HG03460 (cell line): ENCODE results near the gene ARL6IP6.

Source experiments
- ATAC-seq: cut with Tn5 transposase; IDR thresholded peaks from one replicate; pipeline ENCODE4 v1.9.1; 2021; ENCODE audit not compliant: unreplicated experiment

Gene ARL6IP6

DNA sequence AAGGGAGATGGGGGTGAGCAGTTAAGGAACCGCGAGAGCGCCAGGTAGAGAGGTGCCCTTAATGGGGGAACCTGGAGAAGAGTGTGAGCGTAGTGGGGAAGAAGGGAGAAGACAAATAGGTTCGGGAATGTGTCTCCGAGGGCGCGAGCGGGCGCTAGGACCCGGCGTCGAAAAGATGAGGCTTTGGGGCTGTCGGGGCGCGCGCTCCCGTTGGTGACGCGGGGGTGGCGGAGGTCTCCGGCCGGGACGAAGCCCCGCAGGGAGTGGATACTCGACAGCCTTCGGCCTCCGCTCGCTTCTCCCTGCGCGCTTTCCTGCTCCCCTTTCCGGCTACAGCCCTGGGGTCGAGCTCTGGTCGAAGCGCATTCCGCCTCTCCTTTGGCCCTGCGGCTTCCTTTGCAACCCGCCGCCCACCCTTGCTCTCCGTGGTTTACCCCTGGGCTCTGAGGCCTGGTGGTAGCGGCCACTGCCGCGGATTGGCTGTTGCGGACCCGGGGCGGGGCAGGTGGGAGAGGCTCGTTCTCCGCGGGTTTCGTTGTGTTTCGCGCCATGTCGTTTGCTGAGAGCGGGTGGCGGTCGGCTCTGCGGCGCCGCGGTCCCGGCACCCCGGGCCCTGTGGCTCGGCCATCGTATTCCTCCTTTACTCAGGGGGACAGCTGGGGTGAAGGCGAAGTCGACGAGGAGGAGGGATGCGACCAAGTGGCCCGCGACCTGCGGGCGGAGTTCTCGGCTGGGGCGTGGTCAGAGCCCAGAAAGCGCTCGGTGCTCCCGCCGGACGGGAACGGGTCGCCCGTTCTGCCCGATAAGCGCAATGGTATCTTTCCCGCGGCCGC lies at the start of gene ARL6IP6:
ARL6IP6 (plus strand) TSS at position 545 of the 833 bp plus-strand sequence; CDS start at position 550, 5 bp downstream.
- ATAC-seq: peak; percentile 64

DNA sequence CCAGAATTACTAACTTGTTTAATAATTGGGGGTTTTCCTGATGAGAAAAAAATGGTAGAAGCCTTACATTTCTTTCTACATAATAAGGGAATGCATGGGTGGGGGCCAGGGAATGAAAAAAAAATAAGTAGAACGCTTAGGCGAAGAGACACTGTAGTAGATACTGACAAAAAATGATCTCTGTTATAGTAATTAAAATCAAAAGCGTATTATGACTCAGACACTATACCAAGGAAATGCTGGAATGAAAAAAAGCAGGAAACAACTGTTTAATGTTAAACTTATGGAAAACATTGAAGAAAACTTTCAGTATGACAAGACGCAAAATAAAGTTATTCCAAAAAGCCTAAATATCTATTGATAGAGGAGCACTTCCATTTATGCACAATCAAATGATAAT lies 44.1 kb upstream of the ARL6IP6 start:
- no peak for ATAC-seq

DNA sequence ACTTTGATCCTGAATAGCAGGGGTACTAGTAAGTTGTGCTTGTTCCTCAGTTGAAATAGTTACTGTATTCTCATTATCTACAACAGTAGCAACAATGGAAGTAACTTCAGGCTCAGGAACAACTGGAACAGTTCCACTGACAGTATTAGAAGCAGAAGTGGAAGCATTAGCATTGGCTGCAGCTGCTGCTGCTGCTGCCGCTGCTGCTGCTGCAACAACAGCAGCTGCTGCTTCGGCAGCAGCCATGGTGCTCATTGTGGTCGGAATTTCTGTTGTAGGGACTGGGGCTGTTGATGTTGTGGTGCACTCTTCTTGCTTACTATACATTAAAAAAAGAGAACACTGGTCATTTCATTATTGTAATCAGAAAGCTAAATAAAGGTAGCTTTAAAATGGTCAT lies 42.0 kb upstream of the ARL6IP6 start:
- no peak for ATAC-seq

DNA sequence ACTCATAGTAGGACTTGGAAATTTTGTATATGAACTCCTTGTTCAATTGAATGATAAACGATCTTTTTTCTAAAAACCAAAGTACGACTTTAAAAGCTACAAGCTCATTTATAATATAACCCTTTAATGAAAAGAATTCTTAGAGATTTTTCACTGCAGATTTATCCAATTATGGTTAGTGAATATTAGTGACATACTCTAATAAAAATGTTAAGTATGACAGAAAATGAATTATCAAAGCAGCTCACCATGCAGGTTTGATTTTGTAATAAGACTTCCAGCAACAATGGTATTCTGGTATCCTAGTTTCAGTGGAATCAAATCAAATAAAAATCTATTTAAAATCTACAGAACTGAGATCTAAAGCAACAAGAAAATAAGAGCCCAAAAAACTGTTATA lies 39.6 kb upstream of the ARL6IP6 start:
- no peak for ATAC-seq

DNA sequence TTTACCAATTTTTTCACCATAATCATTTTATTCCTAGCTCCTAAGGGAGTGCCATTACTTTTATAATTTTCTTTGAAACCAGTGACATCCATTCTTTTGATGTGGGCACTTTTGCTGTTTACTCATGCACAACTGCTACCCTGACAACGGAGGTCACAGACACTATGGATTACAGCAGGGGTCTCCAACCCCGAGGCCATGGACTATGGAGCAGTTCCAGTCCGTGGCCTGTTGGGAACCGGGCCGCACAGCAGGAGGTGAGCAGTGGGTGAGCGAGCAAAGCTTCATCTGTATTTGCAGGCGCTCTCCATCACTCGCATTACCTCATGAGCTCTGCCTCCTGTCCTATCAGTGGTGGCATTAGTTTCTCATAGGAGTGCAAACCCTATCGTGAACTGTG lies 35.8 kb upstream of the ARL6IP6 start:
- no peak for ATAC-seq

DNA sequence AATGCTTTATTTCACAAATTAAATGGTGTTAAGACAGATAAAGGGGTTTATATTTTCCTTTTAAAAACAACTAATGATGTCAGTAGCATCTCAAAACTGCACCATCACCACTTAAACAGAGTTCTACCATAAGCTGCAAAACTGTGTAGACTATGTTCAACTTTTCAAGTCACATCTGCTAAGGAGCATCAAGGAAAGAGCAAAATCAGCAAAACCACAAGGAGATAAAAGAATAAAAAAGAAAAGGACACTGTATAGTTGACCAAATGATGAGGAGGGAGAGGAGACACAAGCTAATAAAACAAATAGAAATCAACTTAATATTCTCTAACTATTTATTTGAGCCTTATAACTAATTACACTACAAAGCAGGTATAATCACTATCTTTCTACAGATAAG lies 35.0 kb upstream of the ARL6IP6 start:
- ATAC-seq: no peak

DNA sequence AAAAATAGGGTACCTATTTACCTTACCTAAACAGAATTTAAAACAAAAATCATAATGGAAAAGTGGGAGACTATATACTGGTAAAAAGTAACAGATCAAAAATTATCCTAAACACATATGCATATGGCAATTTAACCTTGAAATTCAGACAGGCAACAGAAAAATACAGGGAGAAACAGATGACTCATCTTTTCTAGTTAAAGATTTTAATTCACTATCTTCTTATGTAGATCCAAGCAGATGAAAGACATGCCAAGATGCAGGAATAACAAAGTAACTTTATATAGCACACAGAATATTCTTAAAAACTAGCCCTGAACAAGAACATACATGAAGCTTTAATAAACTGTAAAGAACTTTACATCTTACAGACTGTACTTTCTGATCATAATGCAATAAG lies 32.1 kb upstream of the ARL6IP6 start:
- no peak for ATAC-seq

DNA sequence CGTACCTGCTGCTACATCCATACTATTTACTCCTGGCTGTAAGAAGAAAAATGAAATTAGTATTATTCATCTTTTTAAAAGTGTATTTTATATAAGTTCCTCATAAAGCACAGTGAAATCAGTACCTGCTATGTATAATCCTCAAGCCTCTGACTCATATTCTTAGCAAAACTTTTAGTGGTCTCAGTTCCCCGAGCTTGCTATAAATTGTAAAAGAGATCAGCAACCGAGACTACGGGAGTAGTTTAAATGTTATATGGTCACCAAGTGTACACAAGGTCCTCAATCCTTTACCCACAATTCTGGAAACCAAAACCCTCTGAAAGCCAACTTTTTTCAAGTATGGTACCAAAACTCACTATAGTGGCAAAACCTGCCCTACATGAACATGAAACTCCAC lies 25.4 kb upstream of the ARL6IP6 start:
- ATAC-seq: peak; percentile 80

DNA sequence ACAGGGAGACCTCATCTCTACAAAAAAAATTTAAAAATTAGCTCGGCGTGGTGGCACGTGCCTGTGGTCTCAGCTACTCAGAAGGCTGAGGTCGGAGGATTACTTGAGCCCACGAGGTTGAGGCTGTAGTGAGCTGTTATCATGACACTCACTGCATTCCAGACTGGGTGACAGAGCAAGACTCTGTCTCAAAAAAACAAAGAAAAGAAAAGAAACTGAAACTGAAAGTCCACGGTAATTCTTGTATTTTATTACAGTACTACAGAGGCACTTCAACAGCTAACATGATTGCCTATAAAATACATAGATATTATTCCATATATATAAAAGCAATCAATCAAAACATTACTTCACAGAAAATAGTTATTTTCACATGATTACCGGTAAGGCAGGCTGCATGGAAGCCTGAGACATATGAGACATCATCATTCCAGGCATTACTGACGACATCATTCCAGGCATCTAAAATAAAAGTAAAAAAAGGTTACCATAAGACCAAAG lies 24.2 kb upstream of the ARL6IP6 start:
- peak; percentile 52 for ATAC-seq

DNA sequence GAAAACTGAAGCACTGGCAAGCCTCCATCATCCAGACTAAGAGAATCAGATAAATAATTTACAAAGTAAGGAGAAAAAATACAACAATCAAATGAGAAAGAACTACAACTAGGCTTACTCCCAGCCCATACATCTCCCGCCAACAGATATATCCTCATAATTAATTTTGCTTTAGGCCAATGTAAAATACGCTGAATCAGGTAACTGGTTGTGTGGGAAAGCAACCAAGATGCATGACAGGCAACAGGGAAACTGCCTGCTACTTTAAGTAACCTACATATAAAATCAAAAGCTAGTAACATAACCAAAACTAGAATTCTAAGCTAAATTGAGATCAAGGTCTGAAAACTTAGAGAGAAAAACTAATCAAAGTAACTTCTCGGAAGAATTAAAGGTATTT lies 22.7 kb upstream of the ARL6IP6 start:
- no peak for ATAC-seq

DNA sequence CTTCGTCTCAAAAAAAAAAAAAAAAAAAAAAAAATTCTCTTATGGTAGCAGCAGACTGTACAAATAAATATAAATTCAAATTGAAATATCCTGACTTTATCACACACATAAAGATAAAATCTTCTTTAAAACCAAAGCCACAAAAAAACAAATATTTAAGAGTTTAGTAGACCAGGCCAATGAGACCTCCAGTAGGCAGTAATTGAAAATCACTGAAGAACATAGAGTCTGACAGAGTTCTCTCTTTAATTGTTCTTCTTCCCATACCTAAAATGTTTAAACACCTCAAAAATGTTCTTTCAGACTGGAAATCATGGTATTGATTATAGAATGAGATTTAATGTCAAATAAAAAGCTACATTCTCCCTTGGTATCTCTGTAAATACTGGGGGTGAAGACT lies 21.9 kb upstream of the ARL6IP6 start:
- no peak for ATAC-seq

DNA sequence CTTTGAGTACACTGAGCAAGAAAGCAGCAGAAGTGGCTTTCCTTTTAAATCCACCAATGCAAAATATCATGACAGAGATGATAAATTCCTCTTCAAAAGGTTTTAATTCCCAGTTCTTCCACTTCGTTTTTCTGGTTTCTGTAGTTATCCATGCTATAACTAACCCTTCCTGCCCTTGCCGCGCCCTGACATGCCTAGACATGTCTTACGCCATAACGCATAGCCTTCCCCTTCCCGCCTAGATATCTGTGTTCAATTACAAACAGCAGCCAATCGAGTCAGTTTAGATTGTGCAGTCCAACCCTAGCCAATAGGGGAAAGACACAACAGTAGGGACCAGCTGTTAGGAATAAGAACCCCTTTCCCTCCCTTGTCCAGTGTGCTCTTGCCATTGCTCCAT lies 17.2 kb upstream of the ARL6IP6 start:
- no peak for ATAC-seq

DNA sequence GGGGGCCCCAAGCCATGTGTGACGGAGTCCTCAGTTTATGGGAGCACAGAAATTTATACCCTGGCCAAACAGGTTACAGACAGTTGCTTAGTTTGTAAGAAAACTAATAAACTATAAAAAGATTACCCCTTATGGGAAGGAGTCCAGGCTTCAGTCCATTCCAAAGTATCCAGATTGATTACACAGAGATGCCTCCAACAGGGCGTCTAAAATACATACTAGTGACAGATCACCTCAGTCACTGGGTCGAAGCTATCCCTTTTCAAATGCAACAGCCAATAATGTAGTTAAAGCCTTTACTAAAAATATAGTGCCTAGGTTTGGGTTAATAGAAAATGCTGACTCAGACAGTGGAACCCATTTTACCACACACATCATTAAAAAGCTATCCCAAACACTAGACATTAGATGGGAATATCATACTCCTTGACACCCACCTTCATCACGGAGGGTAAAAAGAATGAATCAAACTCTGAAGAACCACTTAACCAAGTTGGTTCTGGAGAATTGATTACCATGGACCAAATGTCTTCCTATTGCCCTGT lies 11.9 kb upstream of the ARL6IP6 start:
- no peak for ATAC-seq

DNA sequence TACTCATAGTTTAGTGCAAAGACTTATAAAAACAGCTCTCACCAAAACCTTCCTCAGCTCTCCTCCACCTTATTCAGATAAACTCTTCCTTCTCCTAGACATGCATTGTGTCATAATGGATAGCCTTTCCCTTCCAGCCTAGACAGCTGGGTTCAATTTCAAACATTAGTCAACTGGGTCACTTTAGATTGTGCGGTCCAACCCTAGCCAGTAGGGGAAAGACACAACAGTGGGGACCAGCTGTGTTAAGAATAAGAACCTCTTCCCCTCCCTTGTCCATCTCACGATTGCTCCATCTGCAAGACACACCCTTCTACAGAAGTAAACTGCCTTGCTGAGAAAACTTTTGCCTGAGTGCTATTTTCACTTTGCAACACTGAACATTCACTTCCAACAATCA lies 9.7 kb upstream of the ARL6IP6 start:
- ATAC-seq: no peak

DNA sequence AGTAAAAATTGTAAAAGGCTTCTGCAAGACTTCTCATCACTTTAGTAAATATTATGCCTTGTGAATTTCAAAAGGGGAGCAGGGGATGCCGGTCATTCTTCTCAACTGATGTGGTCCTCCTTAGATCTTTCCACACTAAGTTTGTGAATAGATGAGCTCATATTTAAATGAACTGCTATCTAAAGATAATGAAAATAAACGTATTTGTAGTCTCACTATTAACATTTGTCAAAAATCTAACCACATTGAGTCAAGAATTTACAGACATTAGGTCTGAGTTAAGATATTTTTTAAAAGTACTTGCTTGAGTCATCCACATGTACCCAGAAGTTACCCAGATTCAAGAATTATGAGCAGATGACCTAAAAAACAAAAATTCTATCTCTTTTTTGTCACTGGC lies 7.7 kb upstream of the ARL6IP6 start:
- no peak for ATAC-seq

DNA sequence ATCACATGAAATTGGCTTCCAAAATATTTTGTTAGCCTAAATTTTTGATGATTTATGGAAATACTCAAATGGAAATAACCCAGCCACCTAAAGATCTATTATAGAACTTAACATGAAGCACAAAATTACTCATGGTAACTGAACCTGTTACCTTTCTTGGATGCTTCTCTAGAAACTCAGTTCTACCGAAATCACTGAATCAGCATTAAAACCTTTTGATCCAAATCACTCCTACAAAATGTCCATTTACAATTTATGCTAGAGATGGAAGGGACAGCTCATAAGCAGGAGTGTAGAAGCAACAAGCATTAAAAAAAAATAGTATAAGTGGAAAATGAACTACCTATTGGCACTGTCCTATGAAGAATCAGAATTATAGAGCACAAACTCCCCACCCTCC lies 3.3 kb upstream of the ARL6IP6 start:
- ATAC-seq: no peak

DNA sequence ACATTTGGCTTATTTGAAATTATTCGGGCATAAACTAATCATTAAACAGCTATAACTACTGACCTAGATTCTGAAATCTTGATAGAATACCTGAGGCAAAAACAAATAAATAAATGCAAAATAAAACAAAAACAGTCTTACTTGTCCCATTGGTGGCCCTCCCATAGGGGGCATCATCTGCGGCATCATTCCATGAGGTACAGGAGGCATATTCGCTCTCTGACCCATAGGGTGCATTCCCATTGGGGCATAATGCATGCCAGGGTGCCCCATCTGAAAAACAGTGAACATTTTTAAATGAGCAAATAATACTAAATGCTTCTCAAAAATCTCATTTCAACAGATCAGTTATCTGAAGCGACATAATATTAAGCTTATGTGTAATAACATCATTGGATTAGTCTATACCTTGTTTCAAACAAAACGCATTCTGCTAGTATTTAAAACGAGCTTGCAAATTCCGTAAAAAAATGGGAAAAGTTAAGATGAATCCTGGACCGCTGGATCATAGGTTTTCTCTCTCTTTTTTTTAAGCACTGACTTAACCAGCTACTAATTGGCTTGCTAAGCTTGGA lies 2.5 kb upstream of the ARL6IP6 start:
- ATAC-seq: no peak

DNA sequence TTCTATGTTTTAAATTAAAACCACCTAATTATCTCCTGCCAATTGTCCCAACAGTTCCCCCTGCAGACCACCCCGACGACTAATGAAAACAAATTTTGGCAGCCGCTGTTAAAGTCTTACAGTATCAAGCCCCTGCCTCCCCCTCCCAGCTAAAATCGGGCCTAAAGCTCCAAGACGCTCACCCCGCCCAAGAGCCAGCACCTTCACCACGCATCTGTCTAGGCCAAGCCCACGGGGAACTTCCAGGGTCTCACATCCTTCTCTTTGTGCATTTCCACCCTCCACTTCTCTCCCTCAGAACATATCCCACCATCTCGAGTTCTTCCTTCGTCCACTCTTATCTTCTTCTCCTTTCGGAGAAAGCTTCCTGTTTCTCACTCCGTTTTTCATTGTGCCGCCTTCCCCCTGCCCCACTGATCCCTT lies 1.6 kb upstream of the ARL6IP6 start:
- ATAC-seq: peak; percentile 0

DNA sequence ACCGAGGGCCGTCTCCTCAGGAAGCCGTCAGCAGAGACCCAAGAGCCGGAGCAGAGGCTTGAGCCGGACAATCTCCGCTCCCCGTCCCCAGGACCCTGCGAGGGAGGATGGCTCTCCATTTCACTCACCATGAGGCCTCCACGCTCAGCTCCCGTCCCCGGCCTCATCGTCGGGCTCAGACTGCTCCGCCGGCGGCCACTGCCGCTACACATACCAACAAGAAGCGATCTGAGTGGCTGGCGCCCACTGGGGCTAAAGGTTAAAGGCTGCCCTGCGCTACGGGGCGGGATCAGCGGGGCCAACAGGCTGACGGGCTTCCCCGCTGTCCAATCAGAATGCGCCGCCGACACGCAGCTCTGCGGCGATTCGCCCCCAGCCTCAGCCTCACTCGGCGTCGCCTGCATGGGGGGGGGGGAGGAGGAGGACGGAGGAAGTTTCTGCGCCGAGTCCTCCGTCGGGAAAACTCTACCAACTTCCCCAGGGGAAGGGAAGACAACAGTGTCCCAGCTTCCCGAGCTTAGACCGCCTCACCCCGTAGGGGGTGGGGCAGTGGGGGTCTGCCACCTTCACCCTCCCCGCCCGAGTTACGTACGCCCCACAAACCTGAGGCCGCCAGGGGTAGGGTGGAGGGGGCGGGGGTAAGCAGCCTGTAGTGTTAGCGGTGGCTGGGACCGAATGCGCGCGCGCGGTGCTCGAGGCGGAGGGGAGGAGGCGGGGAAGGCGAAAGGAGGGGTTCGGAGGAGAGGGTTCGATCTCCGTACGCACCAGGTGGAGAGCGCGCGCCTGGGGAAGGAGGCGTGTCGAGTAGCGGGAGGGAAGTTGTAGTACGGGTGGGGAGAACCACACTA lies 968 bp upstream of the ARL6IP6 start, which contains the start of gene PRPF40A:
PRPF40A (minus strand) TSS at position 234 of the 848 bp plus-strand sequence; CDS start at position 212, 22 bp downstream.
- ATAC-seq: peak; percentile 61

DNA sequence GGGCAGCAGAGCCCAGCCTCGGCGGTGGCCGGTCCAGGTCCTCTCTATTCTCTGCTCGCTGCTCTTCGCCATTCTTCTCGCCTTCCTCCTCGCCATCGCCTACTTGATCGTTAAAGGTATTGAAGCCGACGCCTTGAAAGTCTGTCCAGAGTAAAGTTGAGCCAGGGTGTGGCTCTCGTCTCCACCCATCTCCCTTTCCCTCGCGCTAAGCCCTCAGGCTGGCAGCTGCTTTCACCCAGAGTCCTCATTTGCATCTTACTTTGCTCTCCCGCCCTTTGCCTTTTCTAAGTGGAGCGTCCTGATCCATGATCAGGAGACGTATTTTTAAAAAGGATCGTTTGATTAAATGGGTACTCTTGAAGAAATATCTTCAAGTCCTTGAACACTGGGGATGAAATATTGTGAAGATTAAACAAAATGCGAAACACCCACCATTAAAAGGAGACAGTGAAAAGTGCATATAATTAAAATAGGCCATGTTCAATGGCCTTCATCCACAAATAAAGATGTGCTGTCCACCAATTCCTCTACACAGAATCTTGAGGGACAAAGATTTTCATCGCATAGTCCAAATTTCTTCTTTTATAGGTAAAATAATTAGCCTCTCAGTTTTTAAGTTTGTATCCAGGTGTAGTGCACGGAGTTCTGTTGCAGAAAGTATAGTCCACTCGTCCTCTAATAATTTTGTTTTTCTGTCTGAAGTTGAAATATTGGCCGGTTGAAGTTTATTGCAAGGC lies 657 bp downstream of the ARL6IP6 start:
- peak; percentile 28 for ATAC-seq
